Endothelial cell of umbilical vein (primary cell): Measurements from ENCODE around the gene PIWIL4. TPM values are rescaled to one million over a fixed set of nuclear protein-coding genes. Genes with fewer than 3 reads are reported as not detected.

ENCODE experiments used
- BruUV-seq: library from RNA; stranded (reverse); fragments of 400-500 nt; replicated peaks from 2 replicates; lab custom pipeline; 2021; lab: Mats Ljungman, UMichigan
- CTCF ChIA-PET: fragments of 300-600, 350-600 bp; sonication (Branson Sonifier 250); formaldehyde crosslinking; loops from one replicate; lab custom pipeline; 2021; ENCODE audit warnings: antibody characterized with exemption, inconsistent platforms; lab: Charles Lee
- POLR2A ChIA-PET: fragments of 300-600, 350-600 bp; sonication (Branson Sonifier 250); formaldehyde crosslinking; loops from one replicate; lab custom pipeline; 2021; ENCODE audit warnings: antibody characterized with exemption, inconsistent platforms; lab: Charles Lee
- DNase-seq: peaks from one replicate; pipeline ENCODE4 v3.0.0-alpha.2; 2011; ENCODE audit warnings: low read depth, low spot score
- FAIRE-seq: peaks from 2 replicates; lab custom pipeline; 2011; peaks lifted over from hg19 to GRCh38; lab: Jason Lieb, UNC
- H2AFZ ChIP-seq: 2 replicates; pipeline ENCODE4 v1.6.0; 2012; ENCODE audit warnings: low read depth, low read length, control low read depth, inconsistent platforms
- H3K27ac ChIP-seq: 2 replicates; pipeline ENCODE4 v1.5.1; 2011; ENCODE audit warnings: low read depth, mild to moderate bottlenecking, control low read depth, low read length, moderate library complexity; ENCODE audit not compliant: insufficient read depth
- H3K27me3 ChIP-seq, 2 experiments: 2 replicates each; pipeline versions ENCODE4 v1.6.0 to v1.6.1; 2011; ENCODE audit warnings: low read length in 2 of 2, mixed read lengths in 1 of 2; ENCODE audit not compliant: control insufficient read depth in 2 of 2, insufficient read depth in 2 of 2
- H3K36me3 ChIP-seq, 2 experiments: 2 replicates in 1 of 2; 3 replicates in 1 of 2; pipeline ENCODE4 v1.5.1; 2011; ENCODE audit warnings: low read length in 2 of 2, mild to moderate bottlenecking in 1 of 2, moderate library complexity in 1 of 2; ENCODE audit not compliant: control insufficient read depth in 2 of 2, insufficient read depth in 2 of 2; ENCODE audit errors: extremely low read depth in 1 of 2
- H3K4me1 ChIP-seq: 3 replicates; pipeline ENCODE4 v1.5.1; 2011; ENCODE audit warnings: mild to moderate bottlenecking, low read length; ENCODE audit not compliant: control insufficient read depth, insufficient read depth; ENCODE audit errors: extremely low read depth
- H3K4me2 ChIP-seq: 2 replicates; pipeline ENCODE4 v1.6.1; 2011; ENCODE audit warnings: low read length, control low read depth, mixed read lengths; ENCODE audit not compliant: insufficient read depth
- H3K4me3 ChIP-seq, 3 experiments: fragments of 200-600 bp in 1 of 3; sonication (generic), shearing (Covaris generic) in 1 of 3; replicated peaks in 1 of 3; 2 replicates each; pipeline ENCODE4 v1.5.1; 2011 to 2016; ENCODE audit warnings: control low read depth in 3 of 3, low read length in 3 of 3, mild to moderate bottlenecking in 2 of 3, inconsistent platforms in 1 of 3, low read depth in 1 of 3, moderate library complexity in 1 of 3; ENCODE audit not compliant: insufficient read depth in 1 of 3
- H3K79me2 ChIP-seq: 2 replicates; pipeline ENCODE4 v1.6.0; 2012; ENCODE audit warnings: low read length, inconsistent platforms; ENCODE audit not compliant: control insufficient read depth, insufficient read depth
- H3K9ac ChIP-seq: replicated peaks from 2 replicates; pipeline ENCODE3; 2011; ENCODE audit warnings: low read length, control low read depth; ENCODE audit not compliant: insufficient read depth; ENCODE audit errors: extremely low read depth
- H3K9me1 ChIP-seq: replicated peaks from 3 replicates; pipeline ENCODE4 v1.6.0; 2011; ENCODE audit warnings: mild to moderate bottlenecking, low read length; ENCODE audit not compliant: control insufficient read depth, insufficient read depth; ENCODE audit errors: extremely low read depth
- H3K9me3 ChIP-seq: replicated peaks from 2 replicates; pipeline ENCODE4 v1.5.1; 2012; ENCODE audit warnings: low read length, inconsistent platforms; ENCODE audit not compliant: control insufficient read depth, insufficient read depth
- H4K20me1 ChIP-seq: replicated peaks from 2 replicates; pipeline ENCODE3; 2011; ENCODE audit warnings: mild to moderate bottlenecking, low read length; ENCODE audit not compliant: control insufficient read depth, insufficient read depth; ENCODE audit errors: extremely low read depth
- CTCF ChIP-seq, 2 donors: IDR thresholded peaks; 1 replicate in 1 of 2; 2 replicates in 1 of 2; pipeline ENCODE4 v1.5.1; 2011; ENCODE audit warnings: low read length in 2 of 2, mild to moderate bottlenecking in 2 of 2, moderate library complexity in 2 of 2, control low read depth in 1 of 2, inconsistent platforms in 1 of 2, low read depth in 1 of 2; ENCODE audit not compliant: insufficient read depth in 1 of 2; ENCODE audit errors: extremely low read depth in 1 of 2
- EZH2 ChIP-seq: IDR thresholded peaks from 2 replicates; pipeline ENCODE4 v1.6.1; 2012; ENCODE audit warnings: borderline replicate concordance, low read depth, mild to moderate bottlenecking, moderate library complexity, low read length, inconsistent platforms; ENCODE audit not compliant: severe bottlenecking
- FOS ChIP-seq: IDR thresholded peaks from 2 replicates; pipeline ENCODE4 v1.6.1; 2011; ENCODE audit warnings: mild to moderate bottlenecking, low read length, moderate library complexity, borderline replicate concordance; ENCODE audit not compliant: insufficient read depth
- GATA2 ChIP-seq: IDR thresholded peaks from 2 replicates; pipeline ENCODE4 v1.7.0; 2011; ENCODE audit warnings: low read depth, mild to moderate bottlenecking, moderate library complexity, mixed read lengths, low read length; ENCODE audit not compliant: insufficient read length, insufficient read depth
- JUN ChIP-seq: IDR thresholded peaks from 2 replicates; pipeline ENCODE4 v1.6.1; 2011; ENCODE audit warnings: borderline replicate concordance, low read depth; ENCODE audit not compliant: insufficient read length, insufficient read depth
- MAX ChIP-seq: IDR thresholded peaks from 2 replicates; pipeline ENCODE4 v1.6.1; 2011; ENCODE audit not compliant: insufficient read depth, insufficient read length
- MYC ChIP-seq: IDR thresholded peaks from one replicate; pipeline ENCODE4 v1.6.1; 2011; ENCODE audit warnings: mild to moderate bottlenecking, low read depth, low read length
- POLR2A ChIP-seq: IDR thresholded peaks from 2 replicates; pipeline ENCODE4 v1.6.1; 2012; ENCODE audit warnings: low read depth, mild to moderate bottlenecking, control low read depth, low read length
- POLR2AphosphoS5 ChIP-seq: IDR thresholded peaks from 2 replicates; pipeline ENCODE4 v1.6.1; 2012; ENCODE audit warnings: low read depth, mild to moderate bottlenecking, control low read depth, low read length, moderate library complexity; ENCODE audit not compliant: insufficient read depth
- dilution Hi-C: fragments of 300-500 bp; cut with MboI; formaldehyde crosslinking; loops from one replicate; pipeline ENCODE4 v1.15.0; 2019; ENCODE audit warnings: low sequenced_read_pairs; ENCODE audit not compliant: extremely low pct_ligation_motif_present
- intact Hi-C: fragments of 100-400 bp; cut with micrococcal nuclease; formaldehyde crosslinking; loops from one replicate; pipeline ENCODE4 v1.10.0; 2022
- polyA plus RNA-seq, 4 experiments: library from polyadenylated mRNA; depleted of rRNA in 3 of 4; stranded (reverse) in 3 of 4; unstranded in 1 of 4; fragments of >200 nt; gene quantifications; 2 replicates each; pipeline versions ENCODE4 v1.2.1 to v1.2.3, GENCODE V29; 2011 to 2012; ENCODE audit warnings: missing spikeins in 1 of 4
- total RNA-seq: library from RNA; stranded (reverse); gene quantifications from 2 replicates; pipeline ENCODE4 v1.2.3, GENCODE V29; 2021

Gene PIWIL4
- total and polyA plus RNA-seq, 2 donors (not counting 3 experiments of a cell fraction or from before 2014, with no cell fraction given) = 0.55 to 0.64 TPM

- POLR2A ChIA-PET = no interaction called here
- intact Hi-C loops (no loop called here), dilution Hi-C loops (no loop called here)
Observed at GRCh38 chr11:94533206-94533605, 34.0 kb upstream of the PIWIL4 start.

GRCh38 chr11:94533696-94534630 is 33.2 kb upstream of the PIWIL4 start:
- dilution Hi-C loops (no loop called here), intact Hi-C loops (no loop called here)
- BruUV-seq = no TSS peak
- peaks cover 11 to 19% of the 10 kb centered on the region in 2 experiments for H3K27me3 ChIP-seq
- no peak overlapping the region for H3K4me2 ChIP-seq
- H3K4me1 ChIP-seq = no peaks in the 10 kb centered on the region
- H4K20me1 ChIP-seq = no peaks in the 10 kb centered on the region
- H3K79me2 ChIP-seq = no peaks in the 10 kb centered on the region
- TF ChIP-seq CTCF (IDR thresholded peaks at IDR 0.05; ENCODE audit: extremely low read depth in 1 of 2, insufficient read depth in 1 of 2, low read depth in 1 of 2, low read length in 2 of 2) (no peak), MAX (no peak), JUN (no peak), POLR2AphosphoS5 (no peak), GATA2 (no peak), FOS (no peak), MYC (no peak), EZH2 (no peak), POLR2A (no peak)
- no peaks in the 10 kb centered on the region for H3K9me3 ChIP-seq
- no peaks in the 10 kb centered on the region for H3K9me1 ChIP-seq
- ChIA-PET CTCF (interaction anchor here (1.4 kb wide), 1 partner anchor 13 kb away, joined by 3 read pairs; no protein-coding TSS in a partner anchor), POLR2A (no interaction called here)
- no peak overlapping the region for H3K4me3 ChIP-seq
- FAIRE-seq (no peak), DNase-seq (no peak)
- no peak overlapping the region for H3K9ac ChIP-seq
- no peak overlapping the region for H3K27ac ChIP-seq
- H3K36me3 ChIP-seq = no peaks in the 10 kb centered on the region
- H2AFZ ChIP-seq = no peak overlapping the region

More at GRCh38 chr11:94533206-94533605, 34.0 kb upstream of the PIWIL4 start:
- TF ChIP-seq JUN (no peak), MAX (no peak), EZH2 (no peak)
- Histone ChIP-seq H3K36me3 (no peaks in the 10 kb centered on the region), H3K79me2 (no peaks in the 10 kb centered on the region), H3K4me2 (no peak overlapping the region), H3K9me3 (no peaks in the 10 kb centered on the region), H3K9me1 (no peaks in the 10 kb centered on the region), H3K27me3 (peaks cover 10 to 17% of the 10 kb centered on the region in 2 experiments), H3K27ac (no peak overlapping the region), H3K4me1 (no peaks in the 10 kb centered on the region), H2AFZ (no peak overlapping the region), H3K4me3 (no peak overlapping the region), H3K9ac (no peak overlapping the region), H4K20me1 (no peaks in the 10 kb centered on the region)
- FAIRE-seq = no peak
- CTCF ChIA-PET = interaction anchor here (1.4 kb wide), 1 partner anchor 12 kb away, joined by 3 read pairs; no protein-coding TSS in a partner anchor
- no TSS peak for BruUV-seq
- no peak for DNase-seq
